RWPE2 (cell line): ENCODE measurements around the gene HESX1.

Experiments used
- ATAC-seq: fragments of 200-7000 bp; cut with Tn5 transposase; 3 replicates; pipeline ENCODE4 v1.9.1; 2021; ENCODE audit warnings: low read depth
- DNase-seq: peaks from one replicate; pipeline ENCODE4 v3.0.0-alpha.2; 2020; ENCODE audit warnings: low spot score
- H3K27ac ChIP-seq: fragments of 450-650 bp; 2 replicates; pipeline ENCODE4 v1.5.1; 2017; ENCODE audit warnings: mild to moderate bottlenecking; ENCODE audit not compliant: poor library complexity, severe bottlenecking
- H3K27me3 ChIP-seq: fragments of 250-450 bp; sonication (Bioruptor Pico); 2 replicates; pipeline ENCODE4 v1.5.1; 2021; ENCODE audit warnings: mild to moderate bottlenecking, moderate library complexity; ENCODE audit not compliant: insufficient read depth, poor library complexity, severe bottlenecking
- H3K36me3 ChIP-seq: fragments of 250-450 bp; sonication (Bioruptor Pico); 2 replicates; pipeline ENCODE4 v1.5.1; 2020; ENCODE audit warnings: low read depth, mild to moderate bottlenecking, moderate library complexity
- H3K4me1 ChIP-seq: fragments of 250-450 bp; sonication (Bioruptor Pico); 2 replicates; pipeline ENCODE4 v1.5.1; 2021; ENCODE audit warnings: mild to moderate bottlenecking, moderate library complexity; ENCODE audit not compliant: insufficient read depth, poor library complexity, severe bottlenecking
- H3K4me3 ChIP-seq: fragments of 250-450 bp; sonication (Bioruptor Pico); 2 replicates; pipeline ENCODE4 v1.5.1; 2021; ENCODE audit warnings: mild to moderate bottlenecking, moderate library complexity; ENCODE audit not compliant: severe bottlenecking
- H3K9me3 ChIP-seq: fragments of 250-450 bp; sonication (Bioruptor Pico); 2 replicates; pipeline ENCODE4 v1.5.1; 2021; ENCODE audit warnings: mild to moderate bottlenecking, moderate library complexity; ENCODE audit not compliant: severe bottlenecking
- TF ChIP-seq, protein P1 (sequence below): fragments of 450-650 bp; IDR thresholded peaks from one replicate; pipeline ENCODE4 v1.5.1; 2017; ENCODE audit warnings: mild to moderate bottlenecking, moderate library complexity; ENCODE audit not compliant: poor library complexity, severe bottlenecking

HESX1 gene

DNA sequence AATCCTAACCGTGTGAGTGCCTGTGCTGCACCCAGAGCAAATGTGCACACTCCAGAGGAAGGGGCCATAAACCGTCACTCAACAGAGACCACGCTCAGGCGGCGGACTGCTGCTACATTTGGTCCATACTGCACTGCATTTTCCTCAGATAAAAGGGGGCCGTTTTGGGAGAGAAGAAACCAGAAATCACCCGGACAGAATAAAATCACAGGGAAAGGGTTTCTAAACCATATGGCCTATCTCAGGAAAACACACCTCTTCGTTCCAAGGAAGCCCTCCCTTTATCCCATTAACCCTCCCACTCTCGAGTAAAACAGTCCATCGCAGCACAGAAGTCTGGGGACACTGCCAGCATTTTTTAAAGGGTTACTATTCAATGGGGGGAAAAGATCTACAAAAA lies 42.2 kb downstream of the HESX1 start:
- no peak for DNase-seq
- no peaks in the 10 kb centered on the region for H3K36me3 ChIP-seq
- ATAC-seq: no peak
- no peak overlapping the region for H3K27ac ChIP-seq
- no peaks in the 10 kb centered on the region for H3K9me3 ChIP-seq
- no peaks in the 10 kb centered on the region for H3K4me1 ChIP-seq
- H3K27me3 ChIP-seq: no peaks in the 10 kb centered on the region
- TF ChIP-seq, protein P1, sequence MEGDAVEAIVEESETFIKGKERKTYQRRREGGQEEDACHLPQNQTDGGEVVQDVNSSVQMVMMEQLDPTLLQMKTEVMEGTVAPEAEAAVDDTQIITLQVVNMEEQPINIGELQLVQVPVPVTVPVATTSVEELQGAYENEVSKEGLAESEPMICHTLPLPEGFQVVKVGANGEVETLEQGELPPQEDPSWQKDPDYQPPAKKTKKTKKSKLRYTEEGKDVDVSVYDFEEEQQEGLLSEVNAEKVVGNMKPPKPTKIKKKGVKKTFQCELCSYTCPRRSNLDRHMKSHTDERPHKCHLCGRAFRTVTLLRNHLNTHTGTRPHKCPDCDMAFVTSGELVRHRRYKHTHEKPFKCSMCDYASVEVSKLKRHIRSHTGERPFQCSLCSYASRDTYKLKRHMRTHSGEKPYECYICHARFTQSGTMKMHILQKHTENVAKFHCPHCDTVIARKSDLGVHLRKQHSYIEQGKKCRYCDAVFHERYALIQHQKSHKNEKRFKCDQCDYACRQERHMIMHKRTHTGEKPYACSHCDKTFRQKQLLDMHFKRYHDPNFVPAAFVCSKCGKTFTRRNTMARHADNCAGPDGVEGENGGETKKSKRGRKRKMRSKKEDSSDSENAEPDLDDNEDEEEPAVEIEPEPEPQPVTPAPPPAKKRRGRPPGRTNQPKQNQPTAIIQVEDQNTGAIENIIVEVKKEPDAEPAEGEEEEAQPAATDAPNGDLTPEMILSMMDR: no peak
- no peak overlapping the region for H3K4me3 ChIP-seq

DNA sequence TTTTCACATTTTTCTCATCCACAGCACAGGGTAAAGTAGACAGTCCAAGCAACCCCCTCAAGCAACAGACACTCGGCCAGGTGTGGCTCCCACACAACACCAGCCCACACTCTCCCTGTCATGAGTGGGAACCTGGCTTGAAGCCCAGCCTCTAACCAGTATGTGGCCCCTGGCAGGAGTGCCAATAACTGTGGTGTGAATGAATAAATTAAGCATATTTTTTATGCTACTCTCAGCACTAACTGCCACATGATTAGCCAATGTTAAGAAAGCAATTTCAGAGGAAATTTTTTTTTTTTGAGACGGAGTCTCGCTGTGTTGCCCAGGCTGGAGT lies 44.5 kb downstream of the HESX1 start:
- DNase-seq: no peak
- no peak overlapping the region for H3K4me3 ChIP-seq
- no peak overlapping the region for H3K27ac ChIP-seq
- no peaks in the 10 kb centered on the region for H3K4me1 ChIP-seq
- H3K9me3 ChIP-seq: no peaks in the 10 kb centered on the region
- no peaks in the 10 kb centered on the region for H3K36me3 ChIP-seq
- ATAC-seq: no peak
- no peaks in the 10 kb centered on the region for H3K27me3 ChIP-seq
- TF ChIP-seq, protein P1: no peak

DNA sequence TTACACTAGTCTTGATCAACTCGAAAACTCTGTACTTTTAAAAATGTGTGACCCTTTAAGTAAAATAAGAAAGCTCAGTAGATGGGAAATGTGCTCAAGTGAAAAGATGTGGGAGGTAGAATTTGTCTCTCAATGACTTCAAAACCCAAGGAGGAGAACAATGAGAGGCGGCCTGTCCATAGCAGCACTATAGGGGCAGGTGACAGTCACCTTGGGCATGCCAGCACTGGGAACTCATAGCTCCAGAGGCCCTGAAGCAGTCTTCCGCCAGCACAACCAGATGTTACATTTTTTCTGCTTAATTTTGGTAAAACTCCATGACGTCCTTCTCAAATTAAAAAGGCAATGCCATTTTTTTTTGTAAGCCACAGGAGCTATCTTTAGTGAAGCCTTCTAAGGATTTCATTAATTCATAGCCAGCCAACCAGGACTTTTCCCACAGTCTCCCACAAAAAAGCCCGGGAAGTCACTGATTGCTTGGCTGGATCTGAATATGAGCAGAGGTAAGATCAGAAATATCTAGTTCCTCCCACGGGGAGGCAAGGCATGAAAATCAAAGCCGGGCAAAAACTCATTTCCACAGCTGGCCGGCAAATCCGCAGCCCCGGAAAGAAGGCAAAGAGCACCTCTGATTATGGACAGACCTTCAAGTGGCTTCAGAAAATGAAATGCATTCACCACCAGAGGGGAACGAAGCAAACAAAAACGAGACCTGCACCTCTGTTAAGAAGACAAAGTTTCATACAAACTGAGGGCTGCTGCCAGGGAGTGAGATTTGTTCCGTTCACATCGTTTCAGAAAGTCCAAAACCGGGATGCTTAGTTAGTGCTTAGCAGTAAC lies 45.1 kb downstream of the HESX1 start:
- no peak overlapping the region for H3K4me3 ChIP-seq
- DNase-seq (no peak), ATAC-seq (no peak)
- H3K9me3 ChIP-seq: no peaks in the 10 kb centered on the region
- TF ChIP-seq, protein P1: no peak
- H3K36me3 ChIP-seq: no peaks in the 10 kb centered on the region
- H3K27ac ChIP-seq: no peak overlapping the region
- H3K4me1 ChIP-seq: no peaks in the 10 kb centered on the region
- no peaks in the 10 kb centered on the region for H3K27me3 ChIP-seq

DNA sequence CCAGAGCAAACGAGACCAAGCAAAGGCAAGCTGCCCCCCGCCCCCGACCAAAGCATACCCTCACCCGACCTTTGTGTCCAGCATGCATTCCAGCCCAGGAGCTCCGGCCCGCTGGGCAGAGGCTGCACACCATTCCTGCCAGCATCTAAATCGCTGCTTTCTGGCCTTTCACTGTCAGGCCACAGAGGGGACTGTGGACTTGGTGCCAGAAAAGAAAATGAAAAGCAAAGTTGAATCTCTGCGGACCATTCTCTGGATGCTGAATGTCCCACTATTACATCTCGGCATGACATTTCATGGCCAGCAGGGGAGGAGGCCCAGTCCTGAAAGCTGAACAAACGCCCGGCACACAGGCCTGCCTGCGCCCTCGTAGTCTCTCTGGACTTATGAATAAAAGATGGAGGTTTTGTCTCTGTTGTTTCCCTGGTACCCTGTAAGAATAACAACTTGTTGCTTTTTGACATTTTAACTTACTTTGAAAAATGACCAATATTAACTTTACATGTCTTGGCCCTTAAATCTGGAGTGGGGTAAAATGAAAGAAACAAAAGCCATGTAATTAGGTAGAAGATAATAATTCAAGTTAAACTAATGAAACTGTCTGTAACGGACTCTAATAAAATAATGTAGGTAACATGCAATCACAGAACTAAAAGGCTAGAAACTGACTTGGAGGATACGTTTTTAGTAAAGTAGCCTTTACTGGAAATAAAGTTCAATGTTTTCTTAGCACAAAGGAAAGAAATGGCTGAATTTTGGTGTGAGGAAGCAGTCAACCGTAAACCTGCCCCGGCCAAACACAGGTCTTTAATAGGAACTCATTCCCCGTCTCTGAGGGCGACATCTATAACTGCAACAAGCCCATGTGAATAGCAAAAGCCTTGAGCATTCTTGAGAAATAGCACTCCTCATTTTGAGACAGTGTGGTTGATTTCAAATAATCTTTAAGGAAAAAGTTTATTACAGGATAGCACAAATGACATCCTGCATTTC lies 47.3 kb downstream of the HESX1 start:
- no peaks in the 10 kb centered on the region for H3K9me3 ChIP-seq
- no peak overlapping the region for H3K27ac ChIP-seq
- H3K4me1 ChIP-seq: no peaks in the 10 kb centered on the region
- ATAC-seq: no peak
- H3K36me3 ChIP-seq: no peaks in the 10 kb centered on the region
- no peak overlapping the region for H3K4me3 ChIP-seq
- TF ChIP-seq, protein P1: no peak
- DNase-seq: no peak
- no peaks in the 10 kb centered on the region for H3K27me3 ChIP-seq
